Activated CD4-positive, alpha-beta memory T cell treated with anti-CD3 and anti-CD28 coated beads, Interleukin-2, amount 10 ng/mL, durations not matched to agents 7 days and 5 days (primary cell): ENCODE data around the gene EXOC3L2. TPM values are rescaled to one million over a fixed set of nuclear protein-coding genes. Genes with fewer than 3 reads are reported as not detected.

Experiments used
- CTCF ChIA-PET: fragments of 350-600 bp; sonication (Branson Sonifier 250); formaldehyde crosslinking; loops from one replicate; lab custom pipeline; 2021; ENCODE audit warnings: antibody characterized with exemption, inconsistent platforms; lab: Charles Lee
- POLR2A ChIA-PET: fragments of 350-600 bp; sonication (Branson Sonifier 250); formaldehyde crosslinking; loops from one replicate; lab custom pipeline; 2021; ENCODE audit warnings: antibody characterized with exemption; lab: Charles Lee
- DNase-seq: peaks from one replicate; pipeline ENCODE4 v3.0.0-alpha.2; 2020
- H3K27ac Mint-ChIP-seq: one replicate; pipeline ENCODE4 v1.8.0; 2021; ENCODE audit warnings: mild to moderate bottlenecking, mixed read lengths
- H3K27me3 Mint-ChIP-seq: one replicate; pipeline ENCODE4 v1.8.0; 2021; ENCODE audit warnings: mixed read lengths
- H3K36me3 Mint-ChIP-seq: one replicate; pipeline ENCODE4 v1.8.0; 2021; ENCODE audit warnings: low read depth, mixed read lengths
- H3K4me1 Mint-ChIP-seq: one replicate; pipeline ENCODE4 v1.8.0; 2021; ENCODE audit warnings: mixed read lengths
- H3K4me3 Mint-ChIP-seq: one replicate; pipeline ENCODE4 v1.8.0; 2021; ENCODE audit warnings: mild to moderate bottlenecking, mixed read lengths
- H3K9me3 Mint-ChIP-seq: one replicate; pipeline ENCODE4 v1.8.0; 2021; ENCODE audit warnings: mixed read lengths
- total RNA-seq, 2 experiments: library from RNA; stranded (reverse); gene quantifications; one replicate each; pipeline ENCODE4 v1.2.3, GENCODE V29; 2021

Gene EXOC3L2
- total RNA-seq, 2 experiments from 2014 or later = not detected

DNA sequence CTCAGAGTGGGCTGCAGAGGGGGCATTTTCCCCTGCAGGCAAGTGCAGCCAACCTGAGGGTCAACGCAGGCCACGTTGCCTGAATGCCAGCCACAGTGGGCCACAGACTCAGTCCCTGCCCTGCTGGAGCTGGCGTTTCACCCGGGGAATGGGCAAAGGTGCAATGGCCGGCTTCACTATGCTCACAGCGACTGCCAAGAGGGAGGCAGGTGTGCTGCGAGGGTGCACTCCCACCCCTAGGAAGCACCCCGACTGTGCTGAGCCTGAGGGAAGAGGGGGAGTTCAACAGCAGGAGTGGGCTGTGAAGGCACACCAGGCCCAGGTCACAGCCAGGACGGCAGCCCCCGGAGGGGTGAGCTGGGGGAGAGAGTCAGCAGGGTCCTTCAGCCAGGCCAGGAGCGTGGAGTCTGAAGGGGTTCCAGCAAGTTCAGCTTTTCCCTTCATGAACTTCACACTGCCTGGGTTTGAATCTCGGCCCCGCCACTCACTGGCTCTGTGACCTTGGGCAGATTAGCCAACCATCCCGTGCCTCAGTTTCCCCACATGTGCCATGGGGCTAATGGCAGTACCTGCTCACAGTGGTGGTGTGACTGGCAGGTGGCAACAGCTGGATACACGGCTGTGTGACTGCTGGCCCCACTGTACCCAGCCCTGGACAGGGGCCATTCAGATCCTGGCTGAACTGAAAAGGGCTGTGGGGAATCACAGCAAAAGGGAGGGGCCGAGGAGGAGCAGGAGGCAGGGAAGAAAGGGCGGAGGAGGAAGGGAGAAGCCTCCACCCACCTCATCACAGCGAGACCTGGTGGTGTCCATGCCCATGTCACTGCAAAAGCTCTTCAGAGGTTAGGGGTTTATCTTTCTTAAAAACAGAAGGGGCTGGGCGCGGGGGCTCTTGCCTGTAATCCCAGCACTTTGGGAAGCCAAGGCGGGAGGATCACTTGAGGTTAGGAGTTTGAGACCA lies 74.8 kb downstream of the EXOC3L2 start:
- CTCF ChIA-PET = no interaction called here
- POLR2A ChIA-PET = interaction anchor here (1.2 to 2.0 kb wide), 7 partner anchors 8 to 132 kb away, joined by 3 to 10 read pairs (median 6); partner anchors contain the start of genes BLOC1S3, CLASRP and TRAPPC6A

DNA sequence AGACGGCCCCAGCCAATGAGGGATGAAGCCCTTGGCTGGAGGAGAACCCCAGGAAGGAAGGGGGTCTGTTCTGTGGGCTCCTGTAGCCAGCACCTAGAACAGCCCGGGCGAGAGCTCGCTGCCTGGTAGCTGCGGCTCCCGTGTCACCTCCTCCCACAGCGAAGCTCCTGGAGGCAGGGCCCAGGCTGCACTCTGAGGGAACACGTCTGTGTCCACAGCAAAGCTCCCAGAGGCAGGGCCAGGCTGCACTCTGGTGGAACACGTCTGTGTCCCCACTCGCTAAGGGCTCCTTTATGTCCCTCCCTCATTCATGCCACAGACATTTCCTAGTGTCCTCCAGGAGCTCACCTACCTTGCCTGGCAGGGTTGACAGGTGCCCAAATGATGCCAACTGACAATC lies 75.6 kb downstream of the EXOC3L2 start:
- Mint-ChIP-seq H3K4me3 (no peak overlapping the region), H3K36me3 (no peaks in the 10 kb centered on the region), H3K27me3 (no peaks in the 10 kb centered on the region), H3K27ac (peak overlapping the region; percentile 61), H3K4me1 (peaks cover 62% of the 10 kb centered on the region), H3K9me3 (no peaks in the 10 kb centered on the region)
- no peak for DNase-seq
- ChIA-PET CTCF (interaction anchor here (0.7 kb wide), 1 partner anchor 8 kb away, joined by 3 read pairs; the partner anchor contains the start of gene TRAPPC6A), POLR2A (interaction anchor here (1.2 to 1.9 kb wide), 3 partner anchors 9 to 16 kb away, joined by 4 to 10 read pairs (median 7); partner anchors contain the start of genes BLOC1S3 and TRAPPC6A)

More for the DNA sequence above, 74.8 kb downstream of the EXOC3L2 start:
- Mint-ChIP-seq H3K36me3 (no peaks in the 10 kb centered on the region), H3K27ac (peak overlapping the region; percentile 99), H3K4me3 (peak overlapping the region; percentile 67), H3K27me3 (no peaks in the 10 kb centered on the region), H3K4me1 (peaks cover 61% of the 10 kb centered on the region), H3K9me3 (no peaks in the 10 kb centered on the region)
- no peak for DNase-seq

DNA sequence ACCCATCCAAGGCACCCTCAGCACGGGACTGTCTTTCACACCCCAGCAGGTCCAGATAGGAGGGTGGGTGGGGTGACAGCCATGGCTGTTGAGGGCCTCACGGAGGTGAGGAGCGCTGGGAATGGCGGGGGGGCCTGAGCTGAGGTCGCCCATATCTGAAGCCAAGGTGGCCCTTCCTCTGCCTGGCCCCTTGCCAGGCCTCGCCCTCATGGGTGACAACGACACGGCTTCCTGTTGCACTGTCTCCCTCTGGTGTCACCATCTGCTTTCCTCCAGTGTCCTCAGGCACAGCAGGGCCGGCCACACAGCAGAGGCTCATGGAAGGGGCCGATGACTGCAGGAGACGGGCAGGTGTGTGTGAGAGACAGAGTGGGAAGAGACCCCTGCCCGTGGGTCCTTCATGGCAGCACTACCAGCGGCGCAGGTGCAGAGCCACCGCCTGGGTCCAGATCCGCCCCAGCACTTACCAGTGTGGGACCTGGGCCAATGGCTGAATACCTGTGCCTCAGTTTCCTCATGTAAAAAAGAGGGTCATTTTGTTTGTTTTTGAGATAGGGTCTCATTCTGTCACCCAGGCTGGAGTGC lies 76.3 kb downstream of the EXOC3L2 start:
- POLR2A ChIA-PET = interaction anchor here (1.2 to 1.9 kb wide), 2 partner anchors 9 to 10 kb away, joined by 4 to 10 read pairs; partner anchors contain the start of genes BLOC1S3 and TRAPPC6A
- Mint-ChIP-seq H3K27ac (peak overlapping the region; percentile 63), H3K4me1 (peaks cover 64% of the 10 kb centered on the region)

DNA sequence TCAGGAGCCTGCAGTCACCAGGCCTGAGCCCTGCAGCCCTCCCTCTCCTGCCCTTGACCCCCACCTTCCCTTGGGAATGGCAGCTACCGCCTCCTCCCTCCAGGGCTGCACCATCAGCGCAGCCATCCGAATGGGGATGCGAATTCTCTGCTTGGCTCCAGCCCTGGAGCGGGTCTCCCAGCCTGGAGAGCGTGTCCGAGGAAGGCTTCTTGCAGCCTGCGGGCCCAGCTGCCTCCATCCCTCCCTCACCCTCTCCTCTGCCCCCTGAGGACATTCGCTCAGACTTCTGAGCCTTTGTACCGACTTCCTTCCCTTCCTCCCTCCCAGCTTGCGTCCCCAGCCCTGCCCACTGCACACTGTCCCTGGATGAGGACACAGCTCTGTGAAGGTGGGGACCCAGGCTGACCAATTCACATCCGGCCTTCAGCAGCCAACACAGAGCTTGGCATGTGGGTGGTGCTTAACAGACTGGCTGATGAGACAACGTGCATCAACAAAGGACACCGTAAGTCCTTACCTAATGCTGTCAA lies 78.4 kb downstream of the EXOC3L2 start:
- DNase-seq = no peak
- Mint-ChIP-seq H3K36me3 (no peaks in the 10 kb centered on the region), H3K4me1 (peaks cover 52% of the 10 kb centered on the region), H3K27ac (peak overlapping the region; percentile 11), H3K4me3 (no peak overlapping the region), H3K9me3 (no peaks in the 10 kb centered on the region), H3K27me3 (no peaks in the 10 kb centered on the region)
- ChIA-PET CTCF (interaction anchor here (0.7 to 1.6 kb wide), 3 partner anchors 11 to 54 kb away, joined by 3 to 4 read pairs (median 3); partner anchors contain the start of genes BLOC1S3 and TRAPPC6A), POLR2A (interaction anchor here (1.0 to 3.6 kb wide), 4 partner anchors 11 to 75 kb away, joined by 3 to 31 read pairs (median 4); partner anchors contain the start of genes BLOC1S3 and TRAPPC6A)

More for the DNA sequence above, 76.3 kb downstream of the EXOC3L2 start:
- H3K9me3 Mint-ChIP-seq = no peaks in the 10 kb centered on the region
- no peak for DNase-seq
- H3K4me3 Mint-ChIP-seq = no peak overlapping the region
- no peaks in the 10 kb centered on the region for H3K27me3 Mint-ChIP-seq
- CTCF ChIA-PET = interaction anchor here (0.7 kb wide), 1 partner anchor 9 kb away, joined by 3 read pairs; the partner anchor contains the start of gene TRAPPC6A
- no peaks in the 10 kb centered on the region for H3K36me3 Mint-ChIP-seq

DNA sequence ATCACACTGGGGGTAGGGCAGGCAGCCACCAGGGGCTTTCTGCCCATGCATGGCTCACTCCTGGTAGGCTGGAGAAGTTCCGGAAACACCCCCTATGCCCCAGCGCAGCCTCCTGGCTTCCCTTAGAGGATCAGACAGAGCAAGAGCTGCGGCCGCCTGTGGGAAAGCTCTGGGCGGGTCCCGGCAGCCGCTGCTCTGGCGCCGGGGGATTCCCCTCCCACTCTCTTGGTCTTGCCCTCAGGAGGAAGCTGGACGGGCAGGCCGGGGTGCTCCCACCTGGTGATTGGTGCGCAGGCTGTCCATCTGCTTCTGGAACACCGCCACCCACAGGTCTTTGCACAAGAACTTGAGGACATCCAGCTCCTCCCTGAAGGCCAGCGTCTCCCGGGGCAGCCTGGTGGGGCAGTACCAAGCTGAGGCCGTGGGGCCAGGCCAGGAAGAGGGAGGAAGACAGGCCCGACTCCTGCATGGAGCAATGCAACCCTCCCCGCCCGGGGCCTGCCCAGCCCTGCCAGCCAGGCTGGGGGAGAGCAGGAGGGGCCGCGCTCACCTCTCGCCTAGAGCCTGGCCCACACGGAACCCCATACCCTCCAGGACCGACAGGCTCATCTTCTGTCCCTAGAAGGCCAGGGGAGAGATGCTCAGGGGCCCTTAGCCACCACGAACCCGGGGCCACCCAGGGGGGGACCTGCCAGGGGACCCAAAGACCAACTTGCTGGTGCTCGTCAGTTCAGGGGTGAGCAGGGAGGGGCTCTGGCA lies 80.5 kb downstream of the EXOC3L2 start:
- H3K36me3 Mint-ChIP-seq = no peaks in the 10 kb centered on the region
- no peak overlapping the region for H3K27ac Mint-ChIP-seq
- peaks cover 3% of the 10 kb centered on the region for H3K27me3 Mint-ChIP-seq
- peaks cover 34% of the 10 kb centered on the region for H3K4me1 Mint-ChIP-seq
- no peaks in the 10 kb centered on the region for H3K9me3 Mint-ChIP-seq
- ChIA-PET CTCF (interaction anchor here (0.6 to 1.1 kb wide), 4 partner anchors 11 to 172 kb away, joined by 3 to 6 read pairs (median 4); partner anchors contain the start of gene TRAPPC6A), POLR2A (interaction anchor here (0.7 to 3.6 kb wide), 8 partner anchors 12 to 163 kb away, joined by 3 to 31 read pairs (median 3); partner anchors contain the start of genes BLOC1S3, CLASRP, PPP1R37 and TRAPPC6A)
- H3K4me3 Mint-ChIP-seq = no peak overlapping the region
- peak; percentile 66 for DNase-seq

DNA sequence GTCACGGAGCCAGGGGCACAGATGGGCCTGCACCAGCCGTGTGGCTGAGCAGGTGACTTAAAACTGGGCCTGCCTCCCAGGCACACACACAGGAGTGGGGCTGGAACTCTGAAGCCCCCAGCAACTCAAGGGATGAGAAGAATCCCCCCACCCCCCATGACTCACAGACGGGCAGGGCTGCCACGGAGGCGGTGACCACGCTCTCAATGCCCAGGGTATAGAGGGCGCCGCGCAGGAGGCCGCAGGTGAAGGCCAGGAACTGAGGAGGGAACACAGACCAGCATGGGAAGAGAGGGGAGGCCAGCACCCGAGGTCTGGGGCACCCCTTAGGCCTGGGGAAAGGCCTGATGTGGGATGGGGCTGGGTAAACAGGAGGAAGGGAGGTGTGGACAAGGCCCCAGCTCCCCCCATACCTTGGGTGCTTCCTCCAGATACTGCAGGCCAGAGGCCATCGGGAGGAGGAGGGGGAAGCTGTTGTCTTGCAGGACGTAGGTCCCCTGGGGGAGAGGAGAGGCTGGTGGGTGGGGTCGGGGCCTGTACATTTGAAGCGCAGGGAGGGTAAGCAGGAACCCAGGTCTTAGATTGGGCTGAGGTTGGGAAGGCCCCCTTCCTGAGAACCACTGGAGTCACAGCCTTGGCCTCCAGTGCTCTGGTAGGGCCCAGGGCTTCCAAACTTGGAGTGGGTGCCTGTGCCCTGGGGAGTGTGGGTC lies 81.3 kb downstream of the EXOC3L2 start:
- Mint-ChIP-seq H3K27me3 (peaks cover 3% of the 10 kb centered on the region), H3K4me1 (peaks cover 27% of the 10 kb centered on the region), H3K36me3 (no peaks in the 10 kb centered on the region), H3K9me3 (no peaks in the 10 kb centered on the region), H3K27ac (peak overlapping the region; percentile 56), H3K4me3 (no peak overlapping the region)
- ChIA-PET POLR2A (interaction anchor here (0.7 to 3.6 kb wide), 8 partner anchors 11 to 162 kb away, joined by 3 to 31 read pairs (median 3); partner anchors contain the start of genes BLOC1S3, CLASRP, PPP1R37 and TRAPPC6A), CTCF (interaction anchor here (1.0 to 1.1 kb wide), 2 partner anchors 10 to 72 kb away, joined by 3 to 4 read pairs; no protein-coding TSS in a partner anchor)
- DNase-seq = no peak

DNA sequence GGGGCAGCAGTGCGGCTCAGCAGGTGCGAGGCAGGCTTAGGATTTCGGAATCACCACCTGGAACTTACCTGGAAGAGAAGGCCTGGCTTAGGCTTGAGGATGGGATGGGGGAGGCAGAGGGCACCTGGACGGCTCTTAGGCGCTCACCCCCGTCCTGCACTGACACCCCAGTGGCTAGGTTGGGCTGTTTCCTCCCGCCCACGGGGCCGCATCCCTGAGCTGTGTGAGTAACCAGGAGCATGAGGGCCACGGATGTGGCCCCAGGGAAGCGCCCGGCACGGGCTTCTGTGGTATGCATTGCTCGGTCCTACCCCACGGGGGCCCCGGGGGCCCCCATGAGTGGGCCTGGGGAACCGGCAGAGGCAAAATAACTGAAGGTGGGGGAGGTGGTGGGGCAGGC lies 82.1 kb downstream of the EXOC3L2 start:
- Mint-ChIP-seq H3K4me3 (no peak overlapping the region), H3K4me1 (peaks cover 23% of the 10 kb centered on the region), H3K27me3 (peaks cover 3% of the 10 kb centered on the region), H3K9me3 (no peaks in the 10 kb centered on the region), H3K36me3 (no peaks in the 10 kb centered on the region), H3K27ac (no peak overlapping the region)
- POLR2A ChIA-PET = interaction anchor here (3.6 kb wide), 1 partner anchor 15 kb away, joined by 31 read pairs; the partner anchor contains the start of genes BLOC1S3 and TRAPPC6A
- no peak for DNase-seq
- CTCF ChIA-PET = no interaction called here

DNA sequence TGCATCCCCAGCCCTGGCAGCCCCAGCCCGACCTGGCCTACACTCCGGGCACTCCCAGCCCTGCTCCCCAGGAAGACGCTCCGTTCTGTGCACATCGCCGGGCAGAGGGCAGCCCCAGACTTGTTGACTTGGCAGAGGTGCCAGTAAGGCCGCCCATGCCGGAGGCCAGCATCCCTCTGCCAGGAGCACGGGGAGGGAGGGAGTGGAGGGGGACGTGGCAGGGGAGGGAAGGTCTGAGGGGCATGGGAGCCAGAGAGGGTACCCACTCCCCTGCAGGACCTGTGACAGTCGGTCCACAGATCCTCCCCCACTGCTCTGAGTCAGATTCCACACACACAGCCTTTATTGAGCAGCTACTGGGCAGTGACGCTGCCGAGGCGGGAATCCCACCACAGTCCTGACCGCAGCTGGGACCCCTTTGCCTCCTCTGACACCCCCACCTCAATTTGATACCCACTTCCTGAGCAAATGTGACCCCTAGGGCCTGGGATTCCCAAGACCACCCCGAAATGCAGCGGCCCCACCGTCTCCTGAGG lies 82.5 kb downstream of the EXOC3L2 start:
- Mint-ChIP-seq H3K27me3 (peaks cover 6% of the 10 kb centered on the region), H3K4me3 (no peak overlapping the region), H3K36me3 (no peaks in the 10 kb centered on the region), H3K4me1 (peaks cover 23% of the 10 kb centered on the region), H3K9me3 (no peaks in the 10 kb centered on the region), H3K27ac (no peak overlapping the region)
- ChIA-PET CTCF (no interaction called here), POLR2A (no interaction called here)
- DNase-seq = no peak

Other genes starting within 250 kb of the EXOC3L2 start
- 10 to 100 TPM; 32.6 to 33.5 TPM for gene RELB, start 243.9 kb downstream of the EXOC3L2 start, total RNA-seq
- gene CLASRP, start 206.4 kb downstream of the EXOC3L2 start, total RNA-seq = 10 to 100 TPM; 84.3 to 88.0 TPM
- gene ZNF296, start 168.9 kb downstream of the EXOC3L2 start, total RNA-seq = 1 to 10 TPM; 5.4 to 5.9 TPM
- 10 to 100 TPM; 31.7 to 35.5 TPM for gene GEMIN7, start 166.1 kb downstream of the EXOC3L2 start, total RNA-seq
- gene PPP1R37, start 152.2 kb downstream of the EXOC3L2 start, total RNA-seq = 10 to 100 TPM; 16.3 to 16.4 TPM
- gene NKPD1, start 84.4 kb downstream of the EXOC3L2 start, total RNA-seq = under 1 TPM; 0.10 to 0.15 TPM
- gene TRAPPC6A, start 67.2 kb downstream of the EXOC3L2 start, total RNA-seq = 10 to 100 TPM; 64.4 to 65.0 TPM
- 10 to 100 TPM; 16.3 to 20.4 TPM for gene BLOC1S3, start 66.6 kb downstream of the EXOC3L2 start, total RNA-seq
- gene MARK4, start 5.9 kb upstream of the EXOC3L2 start, total RNA-seq = 10 to 100 TPM; 26.9 to 33.3 TPM
- not detected for gene CKM, start 77.5 kb upstream of the EXOC3L2 start, total RNA-seq
- not detected for gene KLC3, start 95.3 kb upstream of the EXOC3L2 start, total RNA-seq
- 10 to 100 TPM; 19.0 to 20.0 TPM for gene ERCC2, start 125.2 kb upstream of the EXOC3L2 start, total RNA-seq
- gene PPP1R13L, start 159.7 kb upstream of the EXOC3L2 start, total RNA-seq = 10 to 100 TPM; 13.0 to 18.9 TPM
- 1 to 10 TPM; 3.6 to 3.8 TPM for gene POLR1G, start 161.2 kb upstream of the EXOC3L2 start, total RNA-seq
- 10 to 100 TPM; 59.8 to 60.6 TPM for gene ERCC1, start 178.5 kb upstream of the EXOC3L2 start, total RNA-seq
- gene FOSB, start 222.6 kb upstream of the EXOC3L2 start, total RNA-seq = 10 to 100 TPM; 15.3 to 16.1 TPM